ENCODE results near the gene FBL. TPM values are rescaled to one million over a fixed set of nuclear protein-coding genes. Genes with fewer than 3 reads are reported as not detected.
A peak's percentile ranks its signal among the peaks of the same experiment; 100 is the strongest.

FBL gene
- total and polyA plus RNA-seq, 2 donors (not counting 1 experiment from before 2014, with no cell fraction given): 253 to 376 TPM

DNA sequence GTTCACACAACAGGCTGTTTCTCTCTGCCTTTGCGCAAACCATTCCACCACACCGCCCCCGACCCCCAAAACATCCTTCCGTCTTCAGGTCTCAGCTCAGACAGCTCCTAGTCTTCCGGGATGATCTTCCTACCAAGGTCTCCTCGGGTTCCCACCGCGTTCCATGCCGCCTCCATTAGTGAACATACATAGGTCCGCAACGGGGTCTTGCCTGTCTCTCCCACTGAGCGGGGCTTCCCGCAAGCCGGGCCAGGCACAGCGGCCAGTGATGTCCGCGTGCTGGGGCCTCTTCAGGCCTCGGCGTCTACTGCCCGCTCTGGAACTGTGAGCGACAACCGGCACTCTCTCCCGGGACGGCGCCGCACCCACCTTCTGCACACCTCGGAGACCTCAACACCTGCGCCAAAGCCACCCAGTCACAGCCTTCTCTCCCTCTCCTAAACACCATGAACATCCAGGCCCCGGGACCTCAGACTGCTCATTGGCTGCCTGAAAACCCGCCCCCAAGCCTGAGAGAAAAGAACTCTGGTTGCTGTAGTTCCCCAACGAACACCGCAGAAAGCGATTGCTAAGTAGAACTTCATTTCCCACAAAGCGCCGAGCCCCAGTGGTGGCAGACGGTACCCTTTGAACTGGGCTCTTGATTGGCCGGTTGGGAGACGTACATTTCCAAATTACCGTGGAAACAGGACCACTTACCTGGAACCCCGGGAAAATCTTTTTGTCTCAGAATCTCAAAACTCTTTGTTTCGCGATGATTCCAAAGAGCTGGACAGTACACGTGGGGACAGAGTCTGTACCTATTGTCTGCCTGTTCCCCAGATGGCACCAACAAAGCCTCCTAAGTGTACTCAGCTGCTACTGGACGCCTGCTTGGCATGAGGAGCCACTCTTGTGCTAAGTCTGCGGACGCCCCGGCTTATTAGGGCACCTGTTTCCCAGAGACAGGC, 21.8 kb downstream of the FBL start:
- Mint-ChIP-seq H3K9me3 (ENCODE audit: insufficient read depth) (no peaks in the 10 kb centered on the region), H3K27ac (no peak overlapping the region), H3K4me3 (no peak overlapping the region), H3K27me3 (no peaks in the 10 kb centered on the region), H3K4me1 (peaks cover 13% of the 10 kb centered on the region)
- Histone ChIP-seq H3K4me2 (replicated peaks; ENCODE audit: low read depth, low read length, poor library complexity, severe bottlenecking) (peak overlapping the region; percentile 83), H4K20me1 (ENCODE audit: control insufficient read depth, insufficient read depth, low read length, poor library complexity, severe bottlenecking) (peaks cover 6% of the 10 kb centered on the region), H3K9me3 (ENCODE audit: control extremely low read depth in 1 of 3, control insufficient read depth in 2 of 3, insufficient read depth in 1 of 3, low read length in 2 of 3) (no peaks in the 10 kb centered on the region), H3K4me3 (ENCODE audit: control extremely low read depth in 1 of 5, extremely low read depth in 1 of 5, insufficient read depth in 1 of 5, low read depth in 2 of 5, low read length in 4 of 5) (peak overlapping the region; percentile 66 to 85 (median 79)), H2AFZ (ENCODE audit: insufficient read depth, low read depth, low read length, poor library complexity, severe bottlenecking) (peak overlapping the region; percentile 91), H3K27ac (ENCODE audit: low read length in 2 of 2) (peak overlapping the region; percentile 38 to 55), H3K9ac (ENCODE audit: low read length) (peak overlapping the region; percentile 76), H3K27me3 (replicated peaks in 1 of 4; ENCODE audit: control extremely low read depth in 1 of 4, control insufficient read depth in 3 of 4, insufficient read depth in 4 of 4, low read length in 3 of 4) (no peaks in the 10 kb centered on the region), H3K4me1 (ENCODE audit: control insufficient read depth in 2 of 2, insufficient read depth in 2 of 2, low read length in 2 of 2) (peaks cover 18 to 30% of the 10 kb centered on the region in 2 donors), H3K79me2 (ENCODE audit: control insufficient read depth, insufficient read depth, low read length) (peaks cover 17% of the 10 kb centered on the region), H3K36me3 (replicated peaks in 1 of 2; ENCODE audit: control extremely low read depth in 1 of 2, control insufficient read depth in 1 of 2, extremely low read depth in 1 of 2, insufficient read depth in 2 of 2, low read length in 1 of 2) (peaks cover 0 to 32% of the 10 kb centered on the region in 2 experiments)
- WGBS (ENCODE audit: insufficient coverage): 15% methylated on average over 47 of the region's 47 CpGs
- DNase-seq (peak; percentile 92), ATAC-seq (ENCODE audit: low read depth) (peak; percentile 98)
- CTCF ChIA-PET: interaction anchor here (0.7 to 3.1 kb wide), 4 partner anchors 9 to 32 kb away, joined by 3 to 14 read pairs (median 5); partner anchors contain the start of gene DYRK1B
- TF ChIP-seq, protein P1, sequence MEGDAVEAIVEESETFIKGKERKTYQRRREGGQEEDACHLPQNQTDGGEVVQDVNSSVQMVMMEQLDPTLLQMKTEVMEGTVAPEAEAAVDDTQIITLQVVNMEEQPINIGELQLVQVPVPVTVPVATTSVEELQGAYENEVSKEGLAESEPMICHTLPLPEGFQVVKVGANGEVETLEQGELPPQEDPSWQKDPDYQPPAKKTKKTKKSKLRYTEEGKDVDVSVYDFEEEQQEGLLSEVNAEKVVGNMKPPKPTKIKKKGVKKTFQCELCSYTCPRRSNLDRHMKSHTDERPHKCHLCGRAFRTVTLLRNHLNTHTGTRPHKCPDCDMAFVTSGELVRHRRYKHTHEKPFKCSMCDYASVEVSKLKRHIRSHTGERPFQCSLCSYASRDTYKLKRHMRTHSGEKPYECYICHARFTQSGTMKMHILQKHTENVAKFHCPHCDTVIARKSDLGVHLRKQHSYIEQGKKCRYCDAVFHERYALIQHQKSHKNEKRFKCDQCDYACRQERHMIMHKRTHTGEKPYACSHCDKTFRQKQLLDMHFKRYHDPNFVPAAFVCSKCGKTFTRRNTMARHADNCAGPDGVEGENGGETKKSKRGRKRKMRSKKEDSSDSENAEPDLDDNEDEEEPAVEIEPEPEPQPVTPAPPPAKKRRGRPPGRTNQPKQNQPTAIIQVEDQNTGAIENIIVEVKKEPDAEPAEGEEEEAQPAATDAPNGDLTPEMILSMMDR (IDR thresholded peaks at IDR 0.05): no peak
- no peak for TF ChIP-seq EZH2 (IDR thresholded peaks at IDR 0.05; ENCODE audit: borderline replicate concordance, insufficient read depth, low read depth, low read length, poor library complexity, severe bottlenecking)
- POLR2A ChIA-PET: interaction anchor here (0.6 to 0.8 kb wide), 2 partner anchors 9 to 593 kb away, joined by 5 read pairs; partner anchors contain the start of gene DYRK1B
- intact Hi-C loops (cut with micrococcal nuclease): loop anchor here (1.0 kb wide), 5 partner anchors 9 to 367 kb away; partner anchors contain the start of genes FBL, MAP3K10, PSMC4 and ZNF546

All from B cell (primary cell).